Embryonic facial prominence (tissue), 1 donor: ENCODE measurements around the gene PSENEN.

Experiments used
- DNase-seq: peaks from one replicate; pipeline ENCODE4 v3.0.0-alpha.2; 2016; ENCODE audit errors: extremely low spot score

Gene PSENEN, protein sequence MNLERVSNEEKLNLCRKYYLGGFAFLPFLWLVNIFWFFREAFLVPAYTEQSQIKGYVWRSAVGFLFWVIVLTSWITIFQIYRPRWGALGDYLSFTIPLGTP

DNA sequence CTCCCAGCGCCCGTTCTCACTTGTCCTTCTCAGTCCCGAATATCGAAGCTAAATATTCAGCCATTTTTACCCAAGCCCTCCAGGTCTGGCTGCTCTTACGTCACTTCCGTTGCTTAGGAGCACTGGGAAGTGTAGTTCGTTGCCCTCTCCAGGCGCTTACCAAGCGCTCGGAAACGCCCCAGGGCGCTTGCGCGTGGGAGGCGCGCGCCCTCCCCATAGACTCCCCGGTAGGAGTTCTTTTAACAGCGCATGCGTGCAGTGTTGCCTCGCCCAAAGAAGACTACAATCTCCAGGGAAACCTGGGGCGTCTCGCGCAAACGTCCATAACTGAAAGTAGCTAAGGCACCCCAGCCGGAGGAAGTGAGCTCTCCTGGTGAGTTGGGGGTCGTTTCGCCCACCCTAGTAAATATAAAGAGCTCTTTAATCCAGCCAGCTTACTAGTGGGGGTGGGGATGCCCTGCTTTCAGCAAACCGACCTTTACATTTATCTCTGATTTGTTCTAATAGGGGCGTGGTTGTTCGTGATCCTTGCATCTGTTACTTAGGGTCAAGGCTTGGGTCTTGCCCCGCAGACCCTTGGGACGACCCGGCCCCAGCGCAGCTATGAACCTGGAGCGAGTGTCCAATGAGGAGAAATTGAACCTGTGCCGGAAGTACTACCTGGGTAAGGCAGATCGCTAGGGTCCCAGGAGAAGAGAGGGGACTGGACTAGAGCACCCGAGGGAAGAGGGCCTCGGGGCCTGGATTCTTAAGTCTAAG, at the start of gene PSENEN, which contains the start of gene U2AF1L4:
Gene PSENEN (plus strand): TSS at position 324 of the 759 bp plus-strand sequence. CDS start 280 bp downstream, at position 604.
Gene U2AF1L4 (minus strand): TSS at position 91 of the 759 bp plus-strand sequence. CDS start 27 bp downstream, at position 64.
- peak; percentile 98 for DNase-seq

DNA sequence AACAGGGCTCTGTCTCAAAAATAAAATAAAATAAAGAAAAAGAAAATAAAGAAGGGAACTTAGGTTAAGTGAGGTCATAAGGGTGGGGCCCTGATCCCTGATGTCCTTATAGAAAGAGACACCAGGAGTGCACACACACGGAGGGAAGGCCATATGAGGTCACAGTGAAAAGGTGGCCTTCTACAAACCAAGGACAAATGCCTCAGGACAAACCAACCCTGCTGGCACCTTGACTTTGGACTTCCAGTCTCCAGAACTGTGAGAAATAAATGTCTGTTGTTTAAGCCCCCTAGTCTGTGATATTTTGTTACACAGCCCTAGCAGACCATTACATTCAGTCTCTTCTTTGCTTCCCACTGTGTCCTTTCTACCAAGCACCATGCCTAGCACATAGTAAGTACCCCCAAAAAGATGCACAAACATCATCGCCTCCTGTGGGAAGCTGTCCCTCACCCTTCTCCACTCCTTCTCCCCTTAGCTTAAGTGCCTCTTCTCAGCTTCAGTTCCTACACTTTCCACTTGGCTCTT, 49.5 kb upstream of the PSENEN start:
- DNase-seq = no peak

DNA sequence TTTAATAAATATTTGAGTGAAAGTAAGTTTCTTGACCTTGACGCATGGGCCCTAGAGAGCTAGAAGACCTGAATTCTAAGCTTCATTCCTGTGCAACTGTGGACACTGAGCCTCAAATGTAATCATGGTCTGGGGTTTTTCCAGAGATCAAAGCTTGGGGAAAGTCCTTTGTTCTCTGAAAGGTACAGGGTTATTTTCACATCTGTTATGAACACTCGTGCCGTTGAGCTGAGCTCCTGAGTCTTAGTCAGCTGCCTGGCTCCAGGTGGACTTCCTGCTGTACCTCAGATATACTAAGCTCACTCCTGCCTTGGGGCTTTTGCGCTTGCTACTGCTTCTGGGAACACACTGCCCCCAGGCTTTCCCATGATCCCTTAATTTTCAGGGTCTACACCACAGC, 48.6 kb upstream of the PSENEN start:
- no peak for DNase-seq

DNA sequence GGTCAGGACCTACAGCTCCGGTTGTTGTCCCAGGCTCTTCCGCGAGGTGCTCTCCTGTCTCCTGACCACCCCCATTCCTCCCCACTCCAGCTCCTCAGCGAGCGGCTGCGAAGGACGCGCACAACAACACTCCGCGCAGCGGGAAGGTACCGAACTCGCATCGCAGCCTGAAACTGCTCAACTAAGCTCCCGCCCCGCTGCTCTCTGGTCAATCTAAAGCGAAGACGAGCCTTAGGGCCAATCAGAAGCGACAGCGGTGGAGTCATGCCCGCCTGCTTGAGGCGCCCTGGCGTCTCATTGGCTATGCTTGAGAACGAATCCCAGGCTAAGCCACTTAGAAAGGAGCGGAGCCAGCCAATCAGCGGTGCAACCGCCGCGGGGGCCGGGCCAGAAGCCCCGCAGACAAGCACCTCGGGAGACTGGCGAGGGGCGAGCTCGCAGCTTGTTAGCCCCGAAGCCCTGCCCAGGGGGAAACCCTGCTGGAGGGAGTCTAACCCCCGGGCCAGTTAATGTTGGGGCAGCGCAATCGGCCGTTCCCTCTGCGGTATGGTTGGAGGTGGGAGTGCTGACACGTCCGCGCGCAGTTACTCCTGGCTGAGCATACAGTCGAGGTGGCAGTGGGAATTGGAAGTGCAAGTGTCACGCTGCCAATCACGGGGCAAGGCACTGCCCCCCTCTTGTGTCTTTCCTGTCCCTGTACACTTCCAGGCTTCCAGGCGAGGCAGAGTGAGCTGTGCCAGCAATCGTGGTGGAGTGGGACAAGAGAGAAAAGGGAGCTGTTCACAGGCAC, 43.0 kb upstream of the PSENEN start:
- DNase-seq = peak; percentile 87

DNA sequence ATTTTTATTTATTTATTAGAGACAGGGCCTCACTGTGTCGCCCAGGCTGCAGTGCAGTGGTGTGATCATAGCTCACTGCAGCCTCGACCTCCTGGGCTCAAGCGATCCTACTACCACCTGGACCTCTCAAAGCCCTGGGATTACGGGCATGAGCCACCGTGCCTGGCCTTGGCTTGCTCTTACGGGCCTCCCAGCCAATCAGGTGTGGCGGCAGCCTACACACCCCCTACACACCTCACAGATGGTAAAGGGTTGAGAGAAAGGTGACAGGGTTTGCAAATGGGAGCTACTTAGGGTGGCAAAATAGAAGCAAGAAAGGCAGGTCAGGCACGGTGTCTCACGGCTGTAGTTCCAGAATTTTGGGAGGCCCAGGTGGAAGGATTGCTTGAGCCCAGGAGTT, 42.1 kb upstream of the PSENEN start:
- DNase-seq = no peak

DNA sequence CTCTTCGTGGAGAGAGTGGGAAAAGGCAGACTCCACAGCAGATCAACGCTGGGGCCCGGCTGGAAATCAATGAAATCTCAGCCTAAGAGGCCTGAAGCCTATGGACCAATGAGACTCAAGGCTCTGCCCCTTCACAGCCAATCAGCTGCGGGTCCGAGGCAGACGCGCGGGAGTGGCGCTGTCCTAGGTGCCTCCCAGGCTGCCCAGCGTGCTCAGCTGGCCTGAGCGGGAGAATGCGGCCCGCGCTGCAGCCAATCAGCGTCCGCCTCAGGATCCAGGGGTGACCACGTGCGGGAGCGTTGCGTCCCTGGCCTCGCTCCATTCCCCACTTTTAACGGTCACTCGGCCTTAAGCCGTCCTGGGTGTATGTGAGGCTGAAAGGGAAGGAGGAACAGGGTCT, 41.2 kb upstream of the PSENEN start, which contains the start of gene ZBTB32:
Gene ZBTB32 (plus strand): TSS at position 341 of the 400 bp plus-strand sequence. CDS start 10,069 bp downstream, outside the sequence.
- no peak for DNase-seq

DNA sequence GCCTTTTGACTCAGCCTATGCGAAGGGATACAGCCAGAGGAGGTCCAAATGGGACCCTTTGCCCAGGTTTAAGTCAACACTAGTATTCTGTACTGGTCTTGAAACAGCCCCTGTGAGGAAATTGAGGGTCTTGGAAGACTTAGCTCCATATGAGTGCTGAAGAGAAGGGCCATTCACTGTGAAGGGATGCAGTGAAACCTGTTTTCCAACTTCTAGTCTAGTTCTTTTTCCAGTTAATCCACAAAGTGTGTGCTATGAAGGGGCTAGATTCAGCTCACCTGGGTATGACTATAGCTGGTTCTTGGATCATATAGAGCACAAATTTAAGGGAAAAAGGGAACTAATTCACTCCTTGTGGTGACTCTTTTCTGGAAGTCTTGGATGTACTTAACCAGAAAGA, 37.1 kb upstream of the PSENEN start:
- DNase-seq = no peak

DNA sequence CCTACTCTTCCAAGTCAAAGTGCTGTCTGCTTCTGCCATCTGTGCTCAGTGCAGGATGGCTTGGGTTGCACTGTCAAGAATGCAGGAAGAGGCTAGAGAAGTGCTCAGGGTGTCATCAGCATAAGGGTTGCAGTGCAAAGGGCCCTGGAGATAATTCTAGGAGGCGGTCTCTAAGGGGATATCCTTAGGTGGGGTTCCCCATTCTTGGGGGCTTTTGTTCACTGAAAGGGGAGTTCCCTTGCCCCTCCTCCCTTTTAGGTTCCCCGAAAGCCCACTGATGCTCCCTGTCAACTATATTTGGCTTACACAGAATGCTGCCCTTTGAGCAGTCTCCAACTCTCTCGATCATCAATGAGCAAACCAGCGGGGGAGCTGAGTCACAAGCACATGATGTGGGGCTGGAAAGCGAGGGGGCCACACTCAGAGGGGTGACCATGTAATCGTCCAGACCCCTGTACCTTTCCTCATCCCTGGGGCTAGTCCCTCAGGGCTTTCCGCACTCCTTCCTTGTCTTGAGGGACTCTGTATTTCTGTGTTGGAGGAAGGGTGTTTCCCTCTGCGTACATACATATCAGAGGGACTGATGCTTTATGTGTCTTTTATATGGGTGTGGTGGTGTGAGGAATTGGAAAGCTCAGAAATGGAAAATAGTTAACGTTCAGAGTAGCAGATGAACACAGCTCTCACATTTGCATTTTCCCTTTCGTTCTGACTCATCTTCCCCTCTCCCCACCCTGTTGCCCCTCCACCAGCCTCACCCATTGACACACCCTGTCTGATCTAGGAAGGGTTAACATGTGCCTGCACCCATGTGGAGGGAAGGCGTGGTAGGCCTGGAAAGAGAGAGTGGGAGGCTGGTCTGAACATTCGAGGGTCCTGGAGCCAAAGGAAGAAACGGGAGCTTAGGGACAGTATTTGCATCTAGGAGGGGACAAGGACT, 34.4 kb upstream of the PSENEN start:
- no peak for DNase-seq

DNA sequence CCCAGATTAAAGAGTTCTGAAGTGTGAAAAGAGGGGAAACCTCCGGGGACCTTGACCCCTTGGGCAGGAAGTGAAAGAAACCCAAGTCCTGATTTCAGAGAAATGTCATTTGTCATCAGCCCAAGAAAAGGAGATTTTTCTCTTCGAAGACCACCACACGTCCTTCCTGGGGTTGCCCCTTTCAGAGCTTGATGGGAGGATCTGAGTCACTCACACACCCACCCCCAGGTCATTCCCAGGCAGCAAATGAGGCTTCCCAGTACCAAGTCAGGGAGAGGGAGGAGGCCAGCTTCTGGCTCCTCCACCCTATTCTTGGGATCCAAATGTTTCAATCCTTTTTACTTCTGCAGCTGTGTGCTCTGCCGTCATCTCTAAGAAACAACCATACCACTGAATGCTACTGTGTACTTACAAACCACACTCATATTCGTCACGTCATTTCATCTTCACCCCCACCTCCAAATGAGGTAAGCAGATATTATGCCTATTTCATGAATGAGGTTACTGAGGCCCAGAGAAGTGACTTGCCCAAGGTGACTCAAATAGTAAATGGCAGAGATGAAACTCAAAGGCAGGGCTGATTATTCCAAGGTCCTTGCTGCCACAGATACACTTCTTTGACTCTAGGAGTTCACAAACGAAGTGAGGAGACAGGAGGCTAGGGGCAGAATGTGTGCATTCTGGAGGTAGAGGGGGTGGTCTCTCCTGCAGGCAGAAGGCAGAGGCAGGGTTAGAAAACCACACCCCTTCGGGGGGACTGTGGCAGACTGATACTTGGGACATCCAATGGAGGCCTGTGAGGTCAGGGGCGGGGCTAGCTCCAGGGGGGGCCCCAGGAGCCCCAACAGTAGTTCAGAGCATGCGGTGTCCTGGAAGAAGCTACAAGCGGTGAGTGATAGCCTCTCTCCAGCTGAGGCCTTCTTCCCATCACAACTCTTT, 32.6 kb upstream of the PSENEN start:
- no peak for DNase-seq

DNA sequence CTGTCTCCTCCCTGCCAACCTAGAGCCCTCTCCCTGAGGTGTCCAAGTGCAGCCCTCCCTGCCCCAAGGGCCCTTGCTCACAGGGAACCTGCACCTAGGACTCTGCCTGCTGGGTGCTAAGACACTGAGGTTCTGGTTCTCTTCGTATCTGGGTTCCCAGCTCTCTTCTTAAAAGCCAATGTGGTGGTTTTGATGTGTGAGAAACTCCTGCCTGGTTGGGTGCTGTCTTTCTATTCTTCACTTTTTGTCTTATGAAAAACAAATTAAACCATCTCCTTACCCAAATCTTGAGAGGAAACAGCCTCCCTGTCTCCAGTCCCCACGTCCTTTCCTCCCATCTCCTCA, 32.0 kb upstream of the PSENEN start:
- no peak for DNase-seq

DNA sequence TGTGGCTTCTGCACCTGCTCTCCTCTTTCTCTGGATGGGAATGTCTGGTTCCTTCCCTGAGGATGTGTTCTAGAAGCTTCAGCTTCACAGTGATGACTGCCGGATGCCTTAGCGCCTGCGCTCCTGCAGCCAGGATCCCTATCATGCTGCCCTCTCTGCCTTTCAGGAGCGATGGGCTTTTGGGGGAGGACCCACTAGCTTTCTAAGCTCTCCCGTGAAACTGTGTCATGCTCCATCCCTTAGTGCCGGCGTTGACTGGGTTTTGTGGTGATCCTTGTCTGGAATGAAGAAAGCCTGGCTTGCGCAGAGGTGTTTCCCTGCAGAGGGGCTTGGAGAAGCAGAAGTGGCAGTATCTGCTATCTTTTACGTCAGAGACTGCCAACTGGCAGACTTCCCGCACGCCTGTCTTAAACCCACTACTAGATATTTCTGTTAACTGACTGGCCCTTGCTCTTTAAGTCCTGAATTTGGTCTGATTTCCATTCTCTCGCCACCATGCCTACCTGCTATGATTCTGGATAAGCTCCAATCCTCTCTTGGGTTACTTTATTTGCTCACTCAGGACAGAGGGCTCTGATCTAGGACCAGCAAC, 31.5 kb upstream of the PSENEN start:
- DNase-seq = no peak

DNA sequence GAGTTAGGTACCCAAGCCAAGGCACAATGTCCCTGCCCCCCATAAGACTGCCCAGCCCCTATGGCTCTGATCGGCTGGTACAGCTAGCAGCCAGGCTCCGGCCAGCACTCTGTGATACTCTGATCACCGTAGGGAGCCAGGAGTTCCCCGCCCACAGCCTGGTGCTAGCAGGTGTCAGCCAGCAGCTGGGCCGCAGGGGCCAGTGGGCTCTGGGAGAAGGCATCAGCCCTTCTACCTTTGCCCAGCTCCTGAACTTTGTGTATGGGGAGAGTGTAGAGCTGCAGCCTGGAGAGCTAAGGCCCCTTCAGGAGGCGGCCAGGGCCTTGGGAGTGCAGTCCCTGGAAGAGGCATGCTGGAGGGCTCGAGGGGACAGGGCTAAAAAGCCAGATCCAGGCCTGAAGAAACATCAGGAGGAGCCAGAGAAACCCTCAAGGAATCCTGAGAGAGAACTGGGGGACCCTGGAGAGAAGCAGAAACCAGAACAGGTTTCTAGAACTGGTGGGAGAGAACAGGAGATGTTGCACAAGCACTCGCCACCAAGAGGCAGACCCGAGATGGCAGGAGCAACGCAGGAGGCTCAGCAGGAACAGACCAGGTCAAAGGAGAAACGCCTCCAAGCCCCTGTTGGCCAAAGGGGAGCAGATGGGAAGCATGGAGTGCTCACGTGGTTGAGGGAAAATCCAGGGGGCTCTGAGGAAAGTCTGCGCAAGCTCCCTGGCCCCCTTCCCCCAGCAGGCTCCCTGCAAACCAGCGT, 30.7 kb upstream of the PSENEN start:
- no peak for DNase-seq

DNA sequence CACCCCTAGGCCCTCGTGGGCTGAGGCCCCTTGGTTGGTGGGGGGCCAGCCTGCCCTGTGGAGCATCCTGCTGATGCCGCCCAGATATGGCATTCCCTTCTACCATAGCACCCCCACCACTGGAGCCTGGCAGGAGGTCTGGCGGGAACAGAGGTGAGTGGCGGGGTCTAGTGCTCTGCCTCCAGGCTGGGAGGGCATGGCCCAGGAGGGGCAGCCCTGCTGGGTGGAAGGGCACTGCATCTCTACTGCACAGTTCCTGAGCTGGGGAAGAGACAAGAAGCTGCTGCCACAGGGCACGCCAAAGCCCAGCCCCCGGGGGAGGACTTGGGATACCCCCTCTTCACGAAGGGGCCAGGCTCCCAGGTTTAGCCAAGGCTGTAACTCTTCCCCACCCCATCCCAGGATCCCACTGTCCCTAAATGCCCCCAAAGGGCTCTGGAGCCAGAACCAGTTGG, 30.1 kb upstream of the PSENEN start:
- no peak for DNase-seq

DNA sequence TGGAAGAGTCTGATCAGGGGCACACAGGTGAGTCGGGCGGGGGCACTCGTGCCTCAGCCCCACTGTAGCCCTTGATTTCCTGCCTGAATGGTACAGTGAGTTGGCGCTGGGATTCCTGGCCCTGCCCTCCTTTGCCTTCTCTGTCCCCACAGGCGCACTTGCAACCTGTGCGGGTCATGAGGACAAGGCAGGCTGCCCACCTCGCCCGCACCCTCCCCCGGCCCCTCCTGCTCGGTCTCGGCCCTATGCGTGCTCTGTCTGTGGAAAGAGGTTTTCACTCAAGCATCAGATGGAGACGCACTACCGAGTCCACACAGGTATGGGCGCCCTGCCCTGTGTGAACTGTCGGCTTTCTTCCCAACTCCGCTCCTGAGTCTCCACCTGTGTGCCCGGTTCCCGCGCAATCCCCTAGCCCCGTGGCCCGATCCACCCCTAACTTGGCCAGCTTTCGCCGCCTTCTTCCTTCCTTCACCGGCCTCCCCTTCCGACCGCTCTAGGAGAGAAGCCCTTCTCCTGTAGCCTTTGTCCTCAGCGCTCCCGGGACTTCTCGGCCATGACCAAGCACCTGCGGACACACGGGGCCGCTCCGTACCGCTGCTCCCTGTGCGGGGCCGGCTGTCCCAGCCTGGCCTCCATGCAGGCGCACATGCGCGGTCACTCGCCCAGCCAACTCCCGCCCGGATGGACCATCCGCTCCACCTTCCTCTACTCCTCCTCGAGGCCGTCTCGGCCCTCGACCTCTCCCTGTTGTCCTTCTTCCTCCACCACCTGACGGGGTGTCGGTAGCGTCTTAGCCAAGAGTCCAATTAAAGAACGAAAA, 29.3 kb upstream of the PSENEN start:
- no peak for DNase-seq

DNA sequence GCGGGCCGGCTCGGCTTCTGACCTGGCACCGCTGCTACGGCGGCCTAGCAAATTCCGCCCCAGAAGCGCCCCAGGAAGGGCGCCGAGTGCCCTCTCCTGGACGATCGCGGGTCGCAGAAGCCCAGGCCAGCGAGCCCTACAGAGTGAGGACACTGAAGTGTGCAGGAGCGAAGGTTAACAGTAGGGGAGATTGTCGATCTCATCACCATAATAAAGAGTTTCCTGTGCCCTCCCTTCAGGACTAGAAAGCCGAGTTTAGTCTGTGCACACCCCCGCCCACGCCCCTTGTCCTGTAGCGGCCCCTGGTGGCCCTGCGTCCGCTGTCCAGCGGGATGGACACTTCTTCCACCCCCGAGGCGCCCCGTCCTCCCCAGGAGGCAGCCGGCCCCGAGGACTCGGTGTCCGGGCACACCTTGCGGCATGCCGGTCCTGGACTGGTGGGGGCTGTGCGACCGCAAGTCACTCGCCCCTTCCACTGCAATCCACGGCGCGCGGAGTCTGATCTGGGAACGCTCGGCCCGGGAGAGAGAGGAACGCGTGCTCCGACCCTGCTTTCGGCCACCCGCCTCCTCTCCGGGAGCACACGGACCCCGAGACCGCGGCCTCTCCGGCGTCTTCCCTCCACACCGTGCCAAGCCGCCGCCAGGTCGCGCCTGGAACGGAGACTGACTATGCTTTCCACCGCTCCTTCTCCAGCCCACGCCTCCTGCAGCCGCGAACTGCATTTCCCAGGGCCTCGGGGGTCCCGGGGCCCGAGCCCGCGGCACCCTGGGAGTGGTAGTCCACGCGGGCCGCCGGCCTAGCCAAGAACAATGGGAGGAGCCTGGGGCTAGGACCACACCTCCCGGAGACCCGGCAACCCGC, 28.4 kb upstream of the PSENEN start:
- DNase-seq = peak; percentile 90

DNA sequence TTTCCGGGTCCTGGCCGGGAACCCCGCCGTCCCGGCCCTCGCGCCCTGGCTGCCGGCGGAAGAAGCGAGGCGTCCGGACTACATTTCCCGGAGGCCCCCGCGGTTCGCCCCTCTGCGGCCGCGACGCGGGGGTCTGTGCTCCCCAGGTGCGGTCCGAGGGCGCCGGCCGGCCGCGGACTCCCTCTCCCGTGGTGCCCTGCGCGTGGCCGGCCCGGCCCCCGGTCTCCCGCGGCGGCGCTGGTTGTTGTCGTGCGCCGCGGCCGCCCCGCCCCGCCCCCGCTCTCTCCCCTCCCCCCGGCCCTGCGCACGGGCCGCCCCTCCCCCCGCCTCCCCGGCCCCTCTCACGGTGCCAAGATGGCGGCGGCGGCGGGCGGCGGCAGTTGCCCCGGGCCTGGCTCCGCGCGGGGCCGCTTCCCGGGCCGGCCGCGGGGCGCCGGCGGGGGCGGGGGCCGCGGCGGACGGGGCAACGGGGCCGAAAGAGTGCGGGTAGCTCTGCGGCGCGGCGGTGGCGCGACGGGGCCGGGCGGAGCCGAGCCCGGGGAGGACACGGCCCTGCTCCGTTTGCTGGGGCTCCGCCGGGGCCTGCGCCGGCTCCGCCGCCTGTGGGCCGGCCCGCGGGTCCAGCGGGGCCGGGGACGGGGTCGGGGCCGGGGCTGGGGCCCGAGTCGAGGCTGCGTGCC, 27.6 kb upstream of the PSENEN start, which contains the start of gene KMT2B:
Gene KMT2B (plus strand): TSS at position 339 of the 680 bp plus-strand sequence. CDS start 16 bp downstream, at position 355.
- DNase-seq = no peak
